ENCODE results near the gene USP20. TPM values are rescaled to one million over a fixed set of nuclear protein-coding genes. Genes with fewer than 3 reads are reported as not detected.

USP20 gene
- total and polyA plus RNA-seq, 4 donors = 15.7 to 24.1 (median 21.4) TPM

DNA sequence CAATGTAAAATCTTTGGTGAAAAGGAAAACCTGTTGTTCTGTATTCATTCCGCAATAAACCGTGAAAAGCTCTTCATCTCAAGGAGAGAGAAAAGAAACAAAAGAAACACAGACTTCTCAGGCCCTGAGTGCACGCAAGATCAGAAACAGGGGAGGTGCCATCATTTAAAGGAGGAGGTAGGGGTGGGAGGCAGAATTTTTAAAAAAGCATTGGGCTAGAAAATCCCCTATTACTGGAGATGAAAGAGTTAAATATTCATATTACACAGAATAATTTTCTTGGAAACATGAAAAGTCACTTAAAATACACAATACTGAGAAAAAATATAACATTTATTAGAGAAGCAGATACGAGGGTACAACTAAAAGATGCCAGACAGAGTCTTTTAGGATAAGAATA is 56.3 kb downstream of the USP20 start:
- Histone ChIP-seq H3K9ac (ENCODE audit: insufficient read depth in 1 of 2, low read length in 2 of 2) (no peak overlapping the region), H3K27ac (ENCODE audit: low read depth in 1 of 2, low read length in 1 of 2) (no peak overlapping the region), H3K9me3 (ENCODE audit: control insufficient read depth in 4 of 4, insufficient read depth in 3 of 4, low read length in 3 of 4) (no peaks in the 10 kb centered on the region), H3K4me3 (no peak overlapping the region), H3K36me3 (ENCODE audit: control insufficient read depth in 4 of 4, insufficient read depth in 4 of 4, low read length in 4 of 4) (peaks cover 2 to 12% (median 7%) of the 10 kb centered on the region in 4 donors), H3K4me1 (ENCODE audit: control insufficient read depth in 5 of 5, insufficient read depth in 5 of 5, low read length in 5 of 5) (peaks cover 0 to 22% (median 0%) of the 10 kb centered on the region in 5 donors), H3K27me3 (ENCODE audit: control insufficient read depth in 3 of 3, insufficient read depth in 3 of 3, low read length in 2 of 3) (no peaks in the 10 kb centered on the region)
- DNase-seq (no peak), ATAC-seq (ENCODE audit: insufficient read depth, low FRiP score) (no peak)
- 62 to 77% methylated on average over 4 of the region's 4 CpGs for WGBS, 2 donors
- TF ChIP-seq, protein P1, sequence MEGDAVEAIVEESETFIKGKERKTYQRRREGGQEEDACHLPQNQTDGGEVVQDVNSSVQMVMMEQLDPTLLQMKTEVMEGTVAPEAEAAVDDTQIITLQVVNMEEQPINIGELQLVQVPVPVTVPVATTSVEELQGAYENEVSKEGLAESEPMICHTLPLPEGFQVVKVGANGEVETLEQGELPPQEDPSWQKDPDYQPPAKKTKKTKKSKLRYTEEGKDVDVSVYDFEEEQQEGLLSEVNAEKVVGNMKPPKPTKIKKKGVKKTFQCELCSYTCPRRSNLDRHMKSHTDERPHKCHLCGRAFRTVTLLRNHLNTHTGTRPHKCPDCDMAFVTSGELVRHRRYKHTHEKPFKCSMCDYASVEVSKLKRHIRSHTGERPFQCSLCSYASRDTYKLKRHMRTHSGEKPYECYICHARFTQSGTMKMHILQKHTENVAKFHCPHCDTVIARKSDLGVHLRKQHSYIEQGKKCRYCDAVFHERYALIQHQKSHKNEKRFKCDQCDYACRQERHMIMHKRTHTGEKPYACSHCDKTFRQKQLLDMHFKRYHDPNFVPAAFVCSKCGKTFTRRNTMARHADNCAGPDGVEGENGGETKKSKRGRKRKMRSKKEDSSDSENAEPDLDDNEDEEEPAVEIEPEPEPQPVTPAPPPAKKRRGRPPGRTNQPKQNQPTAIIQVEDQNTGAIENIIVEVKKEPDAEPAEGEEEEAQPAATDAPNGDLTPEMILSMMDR (IDR thresholded peaks at IDR 0.05; ENCODE audit: control extremely low read depth, extremely low read depth) = no peak

DNA sequence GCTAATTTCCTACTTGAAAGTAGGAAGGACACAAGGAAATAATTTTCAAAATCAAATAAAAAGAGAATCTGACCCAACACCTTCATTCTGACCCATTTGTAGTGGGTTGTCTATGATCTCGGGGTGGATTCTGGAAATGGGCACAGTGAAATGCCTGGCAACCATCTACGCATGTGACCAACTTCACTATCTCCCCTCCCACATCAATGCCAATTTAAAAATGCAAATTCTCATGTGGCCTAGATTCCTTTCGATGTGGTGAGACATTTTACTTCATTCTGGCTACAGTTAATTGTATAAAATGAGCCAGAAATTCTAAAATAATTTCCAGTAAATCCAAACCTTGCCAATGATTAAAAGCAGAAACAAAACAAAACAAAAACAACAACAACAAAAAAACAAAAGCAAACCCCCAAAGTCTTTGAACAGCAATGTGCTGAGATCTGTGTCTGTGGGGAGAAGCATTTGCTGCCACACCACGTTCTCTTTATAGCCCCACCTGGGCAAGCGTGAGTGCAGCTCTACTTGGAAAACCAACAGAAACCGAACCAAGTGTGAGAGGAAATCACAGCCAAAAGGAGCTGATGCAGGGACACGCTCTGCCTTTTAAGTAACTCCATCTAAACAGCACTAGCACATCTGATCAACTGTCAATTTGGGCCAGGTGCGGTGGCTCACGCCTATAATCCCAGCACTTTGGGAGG is 59.0 kb downstream of the USP20 start:
- no peaks in the 10 kb centered on the region for H3K27me3 ChIP-seq (ENCODE audit: control insufficient read depth in 3 of 3, insufficient read depth in 3 of 3, low read length in 2 of 3)
- H3K4me3 ChIP-seq = no peak overlapping the region
- no peak overlapping the region for H3K9ac ChIP-seq (ENCODE audit: insufficient read depth in 1 of 2, low read length in 2 of 2)
- H3K4me1 ChIP-seq (ENCODE audit: control insufficient read depth in 5 of 5, insufficient read depth in 5 of 5, low read length in 5 of 5) = peaks cover 0 to 20% (median 0%) of the 10 kb centered on the region in 5 donors
- no peak for ATAC-seq (ENCODE audit: insufficient read depth, low FRiP score)
- no peak overlapping the region for H3K27ac ChIP-seq (ENCODE audit: low read depth in 1 of 2, low read length in 1 of 2)
- H3K9me3 ChIP-seq (ENCODE audit: control insufficient read depth in 4 of 4, insufficient read depth in 3 of 4, low read length in 3 of 4) = no peaks in the 10 kb centered on the region
- DNase-seq = no peak
- peaks cover 5 to 18% (median 7%) of the 10 kb centered on the region in 4 donors for H3K36me3 ChIP-seq (ENCODE audit: control insufficient read depth in 4 of 4, insufficient read depth in 4 of 4, low read length in 4 of 4)
- TF ChIP-seq, protein P1 (IDR thresholded peaks at IDR 0.05; ENCODE audit: control extremely low read depth, extremely low read depth) = no peak
- WGBS, 2 donors = 85 to 93% methylated on average over 9 of the region's 9 CpGs

DNA sequence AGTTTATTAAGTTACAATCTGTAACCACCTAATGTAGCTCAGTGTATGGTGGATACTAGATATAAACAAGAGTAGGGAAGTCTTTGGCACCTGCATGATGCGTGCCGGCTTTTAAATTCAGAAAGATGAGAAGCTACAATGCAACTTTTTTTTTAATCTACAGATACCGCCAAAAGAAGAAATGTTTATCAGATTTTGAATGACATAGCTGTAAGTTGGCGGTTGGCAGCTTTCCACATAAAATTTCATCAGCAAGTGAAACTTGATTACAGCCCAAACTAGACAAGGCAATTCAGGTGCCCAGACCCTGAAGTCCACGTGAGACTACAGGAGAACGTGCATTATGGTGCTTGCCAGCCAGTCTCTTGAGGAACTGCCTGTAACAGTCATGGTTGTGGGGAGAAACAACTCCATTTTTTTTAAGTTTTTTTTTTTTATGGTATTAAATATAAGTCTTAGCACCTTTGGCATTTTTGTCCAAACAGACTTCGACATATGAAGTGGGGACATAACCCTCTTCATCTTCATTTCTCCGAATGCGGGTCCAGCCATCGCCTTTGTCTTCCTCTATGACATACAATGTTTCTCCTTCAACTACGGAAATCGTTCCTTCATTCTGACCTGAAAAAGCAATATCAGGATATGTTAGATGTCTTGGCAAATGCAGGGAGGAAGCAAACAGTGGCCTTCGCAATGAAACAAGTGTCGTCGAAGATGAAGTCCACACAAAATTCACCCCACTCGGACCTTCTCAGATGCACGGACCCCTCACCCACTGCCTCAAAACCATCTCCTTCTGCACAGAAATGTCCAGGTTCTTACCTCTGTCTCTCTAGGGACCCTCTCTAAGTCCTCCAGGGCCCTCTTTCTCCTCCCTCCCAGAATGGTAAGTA is 60.4 kb downstream of the USP20 start:
- H3K9ac ChIP-seq (ENCODE audit: insufficient read depth in 1 of 2, low read length in 2 of 2) = no peak overlapping the region
- H3K36me3 ChIP-seq (ENCODE audit: control insufficient read depth in 4 of 4, insufficient read depth in 4 of 4, low read length in 4 of 4) = peaks cover 9 to 14% (median 13%) of the 10 kb centered on the region in 4 donors
- H3K4me1 ChIP-seq (ENCODE audit: control insufficient read depth in 5 of 5, insufficient read depth in 5 of 5, low read length in 5 of 5) = peaks cover 0 to 20% (median 0%) of the 10 kb centered on the region in 5 donors
- H3K27ac ChIP-seq (ENCODE audit: low read depth in 1 of 2, low read length in 1 of 2) = no peak overlapping the region
- DNase-seq = no peak
- H3K9me3 ChIP-seq (ENCODE audit: control insufficient read depth in 4 of 4, insufficient read depth in 3 of 4, low read length in 3 of 4) = no peaks in the 10 kb centered on the region
- H3K4me3 ChIP-seq = no peak overlapping the region
- H3K27me3 ChIP-seq (ENCODE audit: control insufficient read depth in 3 of 3, insufficient read depth in 3 of 3, low read length in 2 of 3) = no peaks in the 10 kb centered on the region
- WGBS, 2 donors = 67 to 86% methylated on average over 17 of the region's 17 CpGs
- no peak for ATAC-seq (ENCODE audit: insufficient read depth, low FRiP score)
- TF ChIP-seq, protein P1 (IDR thresholded peaks at IDR 0.05; ENCODE audit: control extremely low read depth, extremely low read depth) = no peak

All from lung (tissue), 12 donors.